Neural cell (in vitro differentiated cells): ENCODE measurements around the gene IPO9. TPM values are rescaled to one million over a fixed set of nuclear protein-coding genes. Genes with fewer than 3 reads are reported as not detected.

Source experiments
- H2AFZ ChIP-seq: fragments of 200-600, 300-800 bp; sonication (generic), shearing (Covaris generic); 2 replicates; pipeline ENCODE4 v1.6.0; 2014; ENCODE audit warnings: low read depth, mild to moderate bottlenecking, antibody characterized with exemption, low read length, moderate library complexity
- H3F3A ChIP-seq: fragments of 200-600 bp; shearing (Covaris generic); 2 replicates; pipeline ENCODE4 v1.6.1; 2016; ENCODE audit warnings: mild to moderate bottlenecking, moderate library complexity, mixed read lengths, antibody characterized with exemption, low read length; ENCODE audit not compliant: insufficient read depth, poor library complexity, severe bottlenecking
- H3K27ac ChIP-seq: fragments of 200-600, 300-800 bp; sonication (generic), shearing (Covaris generic); 2 replicates; pipeline ENCODE4 v1.5.1; 2014; ENCODE audit warnings: mild to moderate bottlenecking, low read length, moderate library complexity
- H3K27me3 ChIP-seq: fragments of 300-800, 200-600 bp; sonication (generic), shearing (Covaris generic); 2 replicates; pipeline ENCODE4 v1.6.0; 2014; ENCODE audit warnings: mild to moderate bottlenecking, low read depth, low read length, moderate library complexity; ENCODE audit not compliant: insufficient read depth
- H3K36me3 ChIP-seq: fragments of 300-800, 200-600 bp; sonication (generic), shearing (Covaris generic); 2 replicates; pipeline ENCODE4 v1.5.1; 2014; ENCODE audit warnings: mild to moderate bottlenecking, antibody characterized with exemption, low read length, moderate library complexity; ENCODE audit not compliant: insufficient read depth
- H3K4me2 ChIP-seq: fragments of 300-800, 200-600 bp; sonication (generic), shearing (Covaris generic); 2 replicates; pipeline ENCODE4 v1.6.0; 2014; ENCODE audit warnings: mild to moderate bottlenecking, low read length
- H3K4me3 ChIP-seq: fragments of 300-800, 200-600 bp; sonication (generic), shearing (Covaris generic); 2 replicates; pipeline ENCODE4 v1.5.1; 2014; ENCODE audit warnings: mild to moderate bottlenecking, low read length, moderate library complexity
- H3K79me2 ChIP-seq: fragments of 200-600 bp; shearing (Covaris generic); replicated peaks from 2 replicates; pipeline ENCODE4 v1.6.0; 2014; ENCODE audit warnings: mild to moderate bottlenecking, low read length, moderate library complexity; ENCODE audit not compliant: insufficient read depth
- H3K9ac ChIP-seq: fragments of 300-800, 200-600 bp; sonication (generic), shearing (Covaris generic); 2 replicates; pipeline ENCODE4 v1.6.1; 2016; ENCODE audit warnings: mild to moderate bottlenecking, low read length, mixed read lengths
- H3K9me2 ChIP-seq: fragments of 200-600 bp; shearing (Covaris generic); 2 replicates; pipeline ENCODE4 v1.6.1; 2016; ENCODE audit warnings: mild to moderate bottlenecking, low read length, mixed read lengths; ENCODE audit not compliant: insufficient read depth
- H3K9me3 ChIP-seq: fragments of 200-600, 300-800 bp; sonication (generic), shearing (Covaris generic); 2 replicates; pipeline ENCODE4 v1.6.1; 2016; ENCODE audit warnings: mild to moderate bottlenecking, mixed run types, low read length, moderate library complexity, mixed read lengths
- H4K20me1 ChIP-seq: fragments of 200-600 bp; shearing (Covaris generic); 2 replicates; pipeline ENCODE4 v1.6.1; 2016; ENCODE audit warnings: mild to moderate bottlenecking, mixed run types; ENCODE audit not compliant: insufficient read depth
- EP300 ChIP-seq: fragments of 450-650 bp; conservative IDR thresholded peaks from 2 replicates; pipeline ENCODE4 v1.6.1; 2014; ENCODE audit warnings: antibody characterized with exemption, mild to moderate bottlenecking, moderate library complexity; ENCODE audit not compliant: poor library complexity, severe bottlenecking
- EZH2 ChIP-seq: fragments of 200-600, 300-800 bp; shearing (Covaris generic), sonication (generic); IDR thresholded peaks from 2 replicates; pipeline ENCODE4 v1.6.1; 2014; ENCODE audit warnings: antibody characterized with exemption, low read length, borderline replicate concordance, mild to moderate bottlenecking; ENCODE audit not compliant: insufficient read depth, poor library complexity, severe bottlenecking
- MXI1 ChIP-seq: fragments of 450-650 bp; conservative IDR thresholded peaks from 2 replicates; pipeline ENCODE4 v1.6.1; 2014; ENCODE audit warnings: antibody characterized with exemption, mild to moderate bottlenecking; ENCODE audit not compliant: poor library complexity, severe bottlenecking
- POLR2AphosphoS5 ChIP-seq: IDR thresholded peaks from 2 replicates; pipeline ENCODE4 v1.6.1; 2012
- RAD21 ChIP-seq: fragments of 450-650 bp; conservative IDR thresholded peaks from 2 replicates; pipeline ENCODE4 v1.6.1; 2014; ENCODE audit warnings: antibody characterized with exemption, mild to moderate bottlenecking, moderate library complexity
- SMC3 ChIP-seq: fragments of 450-650 bp; conservative IDR thresholded peaks from 2 replicates; pipeline ENCODE4 v1.6.1; 2014; ENCODE audit warnings: antibody characterized with exemption, mild to moderate bottlenecking, moderate library complexity; ENCODE audit not compliant: poor library complexity
- TAF1 ChIP-seq: IDR thresholded peaks from 2 replicates; pipeline ENCODE4 v1.6.1; 2012; ENCODE audit warnings: low read depth
- polyA plus RNA-seq: library from polyadenylated mRNA; depleted of rRNA; stranded (reverse); fragments of >200 nt; gene quantifications from 2 replicates; pipeline ENCODE4 v1.2.3, GENCODE V29; 2014
- TF ChIP-seq, protein P1 (sequence below): IDR thresholded peaks from 2 replicates; pipeline ENCODE4 v1.6.1; 2012; ENCODE audit warnings: borderline replicate concordance
- TF ChIP-seq, protein P2 (sequence below): fragments of 450-650 bp; IDR thresholded peaks from 2 replicates; pipeline ENCODE4 v1.5.1; 2014; ENCODE audit warnings: antibody characterized with exemption, mild to moderate bottlenecking, moderate library complexity; ENCODE audit not compliant: poor library complexity, severe bottlenecking

Gene IPO9
- polyA plus RNA-seq, 1 donor from 2014 or later, result 45.0 TPM

DNA sequence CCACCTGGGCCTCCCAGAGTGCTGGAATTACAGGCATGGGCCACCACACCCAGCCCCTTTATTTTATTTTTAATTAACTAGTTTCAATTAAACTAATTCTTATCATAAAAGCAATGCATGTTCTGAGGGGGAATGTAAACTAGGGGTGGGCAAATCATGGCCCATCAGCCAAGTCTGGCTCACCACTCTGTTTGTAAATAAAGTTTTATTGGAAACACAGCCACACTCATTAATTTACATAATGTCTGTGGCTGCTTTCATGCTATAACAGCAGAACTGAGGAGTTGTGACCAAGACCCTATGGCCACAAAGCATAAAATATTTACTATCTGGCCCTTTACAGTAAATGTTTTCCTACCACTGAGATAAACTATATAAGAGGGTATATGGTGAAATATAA lies 28.7 kb upstream of the IPO9 start:
- no peak for TF ChIP-seq RAD21
- no peak for TF ChIP-seq TAF1
- no peak for TF ChIP-seq EP300
- TF ChIP-seq EZH2, result no peak
- TF ChIP-seq, protein P1, sequence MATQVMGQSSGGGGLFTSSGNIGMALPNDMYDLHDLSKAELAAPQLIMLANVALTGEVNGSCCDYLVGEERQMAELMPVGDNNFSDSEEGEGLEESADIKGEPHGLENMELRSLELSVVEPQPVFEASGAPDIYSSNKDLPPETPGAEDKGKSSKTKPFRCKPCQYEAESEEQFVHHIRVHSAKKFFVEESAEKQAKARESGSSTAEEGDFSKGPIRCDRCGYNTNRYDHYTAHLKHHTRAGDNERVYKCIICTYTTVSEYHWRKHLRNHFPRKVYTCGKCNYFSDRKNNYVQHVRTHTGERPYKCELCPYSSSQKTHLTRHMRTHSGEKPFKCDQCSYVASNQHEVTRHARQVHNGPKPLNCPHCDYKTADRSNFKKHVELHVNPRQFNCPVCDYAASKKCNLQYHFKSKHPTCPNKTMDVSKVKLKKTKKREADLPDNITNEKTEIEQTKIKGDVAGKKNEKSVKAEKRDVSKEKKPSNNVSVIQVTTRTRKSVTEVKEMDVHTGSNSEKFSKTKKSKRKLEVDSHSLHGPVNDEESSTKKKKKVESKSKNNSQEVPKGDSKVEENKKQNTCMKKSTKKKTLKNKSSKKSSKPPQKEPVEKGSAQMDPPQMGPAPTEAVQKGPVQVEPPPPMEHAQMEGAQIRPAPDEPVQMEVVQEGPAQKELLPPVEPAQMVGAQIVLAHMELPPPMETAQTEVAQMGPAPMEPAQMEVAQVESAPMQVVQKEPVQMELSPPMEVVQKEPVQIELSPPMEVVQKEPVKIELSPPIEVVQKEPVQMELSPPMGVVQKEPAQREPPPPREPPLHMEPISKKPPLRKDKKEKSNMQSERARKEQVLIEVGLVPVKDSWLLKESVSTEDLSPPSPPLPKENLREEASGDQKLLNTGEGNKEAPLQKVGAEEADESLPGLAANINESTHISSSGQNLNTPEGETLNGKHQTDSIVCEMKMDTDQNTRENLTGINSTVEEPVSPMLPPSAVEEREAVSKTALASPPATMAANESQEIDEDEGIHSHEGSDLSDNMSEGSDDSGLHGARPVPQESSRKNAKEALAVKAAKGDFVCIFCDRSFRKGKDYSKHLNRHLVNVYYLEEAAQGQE, result no peak
- no peak for TF ChIP-seq MXI1
- TF ChIP-seq POLR2AphosphoS5, result no peak
- no peak for TF ChIP-seq SMC3
- TF ChIP-seq, protein P2, sequence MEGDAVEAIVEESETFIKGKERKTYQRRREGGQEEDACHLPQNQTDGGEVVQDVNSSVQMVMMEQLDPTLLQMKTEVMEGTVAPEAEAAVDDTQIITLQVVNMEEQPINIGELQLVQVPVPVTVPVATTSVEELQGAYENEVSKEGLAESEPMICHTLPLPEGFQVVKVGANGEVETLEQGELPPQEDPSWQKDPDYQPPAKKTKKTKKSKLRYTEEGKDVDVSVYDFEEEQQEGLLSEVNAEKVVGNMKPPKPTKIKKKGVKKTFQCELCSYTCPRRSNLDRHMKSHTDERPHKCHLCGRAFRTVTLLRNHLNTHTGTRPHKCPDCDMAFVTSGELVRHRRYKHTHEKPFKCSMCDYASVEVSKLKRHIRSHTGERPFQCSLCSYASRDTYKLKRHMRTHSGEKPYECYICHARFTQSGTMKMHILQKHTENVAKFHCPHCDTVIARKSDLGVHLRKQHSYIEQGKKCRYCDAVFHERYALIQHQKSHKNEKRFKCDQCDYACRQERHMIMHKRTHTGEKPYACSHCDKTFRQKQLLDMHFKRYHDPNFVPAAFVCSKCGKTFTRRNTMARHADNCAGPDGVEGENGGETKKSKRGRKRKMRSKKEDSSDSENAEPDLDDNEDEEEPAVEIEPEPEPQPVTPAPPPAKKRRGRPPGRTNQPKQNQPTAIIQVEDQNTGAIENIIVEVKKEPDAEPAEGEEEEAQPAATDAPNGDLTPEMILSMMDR, result no peak
- Histone ChIP-seq H3K27me3 (no peaks in the 10 kb centered on the region), H3K4me3 (no peak overlapping the region), H3F3A (no peaks in the 10 kb centered on the region), H3K9ac (no peak overlapping the region), H3K27ac (no peak overlapping the region), H3K36me3 (peaks cover 16% of the 10 kb centered on the region), H4K20me1 (no peaks in the 10 kb centered on the region), H3K9me2 (no peaks in the 10 kb centered on the region), H2AFZ (no peak overlapping the region), H3K79me2 (peaks cover 5% of the 10 kb centered on the region), H3K4me2 (no peak overlapping the region), H3K9me3 (no peaks in the 10 kb centered on the region)

DNA sequence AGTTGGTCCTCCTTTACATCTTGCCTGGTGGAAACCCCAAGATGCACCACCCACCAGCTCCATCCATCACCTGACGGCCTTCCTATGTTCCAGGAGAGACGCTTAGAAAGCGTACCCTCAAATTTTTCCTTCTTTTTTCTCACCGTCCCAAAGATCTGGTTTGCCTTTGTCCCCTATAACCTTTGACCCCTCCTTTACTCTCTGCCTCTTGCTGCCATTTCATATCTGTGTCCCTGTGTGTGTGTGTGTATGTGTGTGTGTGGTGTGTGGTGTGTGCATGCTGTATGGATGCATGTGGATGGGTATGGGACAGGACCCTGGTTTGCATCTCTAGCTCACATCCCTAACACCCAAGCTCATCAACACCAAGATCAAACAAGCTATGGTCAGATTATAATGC lies 22.2 kb upstream of the IPO9 start:
- Histone ChIP-seq H2AFZ (no peak overlapping the region), H3K9me3 (no peaks in the 10 kb centered on the region), H3K79me2 (no peaks in the 10 kb centered on the region), H3F3A (no peaks in the 10 kb centered on the region), H3K36me3 (peaks cover 26% of the 10 kb centered on the region), H3K4me3 (no peak overlapping the region), H3K27me3 (no peaks in the 10 kb centered on the region), H3K9ac (no peak overlapping the region), H3K27ac (no peak overlapping the region), H3K9me2 (no peaks in the 10 kb centered on the region), H4K20me1 (no peaks in the 10 kb centered on the region), H3K4me2 (no peak overlapping the region)
- TF ChIP-seq, protein P1, result no peak
- TF ChIP-seq TAF1 (no peak), MXI1 (no peak), SMC3 (no peak), EZH2 (no peak), EP300 (no peak), POLR2AphosphoS5 (no peak), RAD21 (no peak)
- TF ChIP-seq, protein P2, result no peak
